Breast epithelium (tissue), 3 donors: ENCODE measurements around the gene SLC5A10.

ENCODE experiments used
- POLR2A ChIP-seq: fragments of 450-650 bp; IDR thresholded peaks from one replicate; pipeline ENCODE4 v1.6.1; 2016; ENCODE audit warnings: antibody characterized with exemption, mild to moderate bottlenecking, moderate library complexity
- TF ChIP-seq, protein P1 (sequence below), 3 donors: fragments of 450-650 bp; IDR thresholded peaks; one replicate each; pipeline ENCODE4 v1.5.1; 2016 to 2017; ENCODE audit warnings: antibody characterized with exemption in 3 of 3, mild to moderate bottlenecking in 3 of 3, moderate library complexity in 3 of 3

DNA sequence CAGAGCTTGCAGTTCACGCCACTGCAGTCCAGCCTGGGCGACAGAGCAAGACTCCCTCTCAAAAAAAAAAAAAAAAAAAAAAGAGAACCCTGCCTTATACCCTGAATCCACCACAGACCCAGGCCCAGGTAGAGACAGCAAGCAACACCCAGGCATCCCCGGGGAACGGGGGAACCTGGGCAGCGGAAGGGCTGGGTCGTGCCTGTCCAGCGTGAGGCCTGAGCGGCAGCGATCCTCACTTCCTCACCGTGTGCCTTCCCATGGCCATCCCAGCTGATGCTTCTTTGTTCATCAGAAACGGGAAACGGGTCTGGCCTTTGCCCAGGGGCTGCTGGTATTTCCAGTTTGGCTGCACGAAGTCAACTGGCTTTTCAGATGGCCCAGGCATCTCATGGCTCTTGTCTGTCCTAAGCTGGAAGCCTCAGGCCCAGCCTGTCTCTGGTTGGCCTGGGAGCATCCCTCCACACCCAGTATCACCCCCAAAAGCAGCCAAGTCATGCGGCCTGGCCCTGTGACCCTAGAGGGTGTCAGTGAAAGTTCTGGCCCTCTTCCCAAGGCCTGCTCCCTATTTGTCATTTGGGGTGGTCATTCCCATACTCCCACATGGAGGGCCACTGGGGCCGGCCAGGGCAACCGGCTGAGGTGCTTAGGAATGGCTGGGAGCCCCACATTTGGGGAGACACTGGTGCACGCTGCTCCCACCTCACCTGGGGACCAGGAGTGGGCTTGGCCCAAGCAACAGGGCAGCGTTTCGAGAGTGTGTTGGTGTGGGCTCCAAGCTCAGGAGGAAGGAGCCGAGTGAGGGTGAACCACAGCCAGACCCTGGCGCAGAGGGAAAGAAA, 32.5 kb downstream of the SLC5A10 start:
- TF ChIP-seq, protein P1, sequence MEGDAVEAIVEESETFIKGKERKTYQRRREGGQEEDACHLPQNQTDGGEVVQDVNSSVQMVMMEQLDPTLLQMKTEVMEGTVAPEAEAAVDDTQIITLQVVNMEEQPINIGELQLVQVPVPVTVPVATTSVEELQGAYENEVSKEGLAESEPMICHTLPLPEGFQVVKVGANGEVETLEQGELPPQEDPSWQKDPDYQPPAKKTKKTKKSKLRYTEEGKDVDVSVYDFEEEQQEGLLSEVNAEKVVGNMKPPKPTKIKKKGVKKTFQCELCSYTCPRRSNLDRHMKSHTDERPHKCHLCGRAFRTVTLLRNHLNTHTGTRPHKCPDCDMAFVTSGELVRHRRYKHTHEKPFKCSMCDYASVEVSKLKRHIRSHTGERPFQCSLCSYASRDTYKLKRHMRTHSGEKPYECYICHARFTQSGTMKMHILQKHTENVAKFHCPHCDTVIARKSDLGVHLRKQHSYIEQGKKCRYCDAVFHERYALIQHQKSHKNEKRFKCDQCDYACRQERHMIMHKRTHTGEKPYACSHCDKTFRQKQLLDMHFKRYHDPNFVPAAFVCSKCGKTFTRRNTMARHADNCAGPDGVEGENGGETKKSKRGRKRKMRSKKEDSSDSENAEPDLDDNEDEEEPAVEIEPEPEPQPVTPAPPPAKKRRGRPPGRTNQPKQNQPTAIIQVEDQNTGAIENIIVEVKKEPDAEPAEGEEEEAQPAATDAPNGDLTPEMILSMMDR (IDR thresholded peaks at IDR 0.05) = no peak
- no peak for TF ChIP-seq POLR2A
